ENCODE measurements around the gene PECR.
"Not testable (repeated sequence)": the region's sequence is repeated elsewhere in the genome, so short reads cannot be mapped to it uniquely, and the experiment has no call there.

PECR gene

DNA sequence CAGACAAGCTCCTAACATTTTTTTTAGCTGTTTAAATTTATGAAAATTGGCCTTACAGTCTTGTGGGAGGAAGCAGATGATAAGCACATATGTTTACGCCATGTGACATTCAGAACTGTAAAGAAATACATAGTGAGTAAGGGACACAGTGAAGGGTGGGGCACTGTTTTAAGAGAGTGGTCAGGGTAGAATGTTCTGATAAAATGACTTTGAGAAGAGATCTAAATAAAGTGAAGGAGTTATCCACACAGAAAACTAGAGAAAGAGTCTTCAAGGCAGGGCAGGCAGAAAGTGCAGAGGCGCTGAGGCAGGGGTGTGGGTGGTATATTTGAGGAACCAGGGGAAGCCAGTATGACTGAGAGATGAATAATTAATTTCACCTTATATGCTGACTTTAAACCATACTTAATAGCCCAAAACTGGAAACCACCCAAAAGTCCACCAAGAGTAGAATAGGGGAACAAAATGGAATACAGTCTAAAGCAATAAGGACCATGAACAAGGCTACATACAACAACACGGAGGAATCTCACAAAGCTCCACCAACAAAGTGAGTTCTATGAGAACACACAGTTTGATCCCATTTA lies 76.8 kb downstream of the PECR start:
- in situ Hi-C loops (cut with MboI; ENCODE audit: low sequenced_read_pairs): no loop called here

DNA sequence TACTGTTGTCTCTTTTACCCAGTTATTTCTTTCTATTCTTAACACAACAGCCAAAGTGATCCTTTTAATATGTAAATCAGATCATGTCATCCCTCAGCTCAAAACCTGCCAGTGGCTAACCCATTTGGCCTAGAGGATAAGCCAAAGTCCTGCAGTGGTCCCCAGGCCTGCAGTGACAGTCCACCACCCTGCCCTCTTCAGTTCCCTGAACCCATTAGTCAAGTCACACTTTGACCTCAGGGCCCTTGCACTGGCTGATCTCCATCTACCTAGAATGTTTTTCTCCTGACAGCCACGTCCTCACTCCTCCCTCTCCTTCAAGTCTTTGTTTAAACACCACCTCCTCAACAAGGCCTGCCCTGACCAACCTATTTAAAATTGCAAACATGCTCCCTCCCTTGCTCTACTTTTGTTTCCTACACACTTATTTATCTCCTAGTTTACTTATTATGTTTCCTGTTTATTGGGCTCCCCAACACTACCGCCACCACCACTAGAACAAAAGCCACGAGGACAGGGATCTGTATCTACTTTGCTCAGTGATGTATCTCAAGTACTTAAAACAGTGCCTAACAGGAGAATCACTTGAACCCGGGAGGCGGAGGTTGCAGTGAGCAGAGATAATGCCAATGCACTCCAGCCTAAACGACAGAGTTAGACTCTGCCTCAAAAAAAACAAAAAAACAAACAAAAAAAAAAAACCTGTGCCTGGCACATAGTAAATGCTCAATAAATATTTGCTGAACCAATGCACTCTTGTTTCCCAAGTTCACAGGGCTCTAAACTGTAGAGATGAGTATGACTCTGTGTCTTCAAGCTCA lies 77.5 kb downstream of the PECR start:
- in situ Hi-C loops (cut with MboI; ENCODE audit: low sequenced_read_pairs): no loop called here

DNA sequence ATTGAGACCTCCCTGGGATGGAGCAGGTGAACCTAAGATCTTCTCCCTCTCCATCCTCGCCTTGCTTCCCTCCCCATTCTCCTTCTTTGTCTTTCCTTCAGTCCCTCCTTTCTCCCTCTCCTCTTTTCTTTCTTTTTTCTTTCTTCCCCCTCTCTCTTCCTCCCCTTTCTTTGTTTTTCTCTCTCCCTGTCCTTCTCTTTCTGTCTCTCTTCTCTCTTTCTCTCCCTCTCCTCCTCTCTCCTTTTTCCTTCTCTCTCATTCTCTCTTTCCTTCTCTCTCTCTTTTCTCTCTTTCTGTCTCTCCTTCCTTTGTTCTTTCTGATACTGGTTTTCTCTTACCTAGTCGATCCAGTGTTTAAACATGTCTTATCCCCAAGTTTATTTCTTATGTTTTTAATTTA lies 78.9 kb downstream of the PECR start:
- in situ Hi-C loops (cut with MboI; ENCODE audit: low sequenced_read_pairs): no loop called here

DNA sequence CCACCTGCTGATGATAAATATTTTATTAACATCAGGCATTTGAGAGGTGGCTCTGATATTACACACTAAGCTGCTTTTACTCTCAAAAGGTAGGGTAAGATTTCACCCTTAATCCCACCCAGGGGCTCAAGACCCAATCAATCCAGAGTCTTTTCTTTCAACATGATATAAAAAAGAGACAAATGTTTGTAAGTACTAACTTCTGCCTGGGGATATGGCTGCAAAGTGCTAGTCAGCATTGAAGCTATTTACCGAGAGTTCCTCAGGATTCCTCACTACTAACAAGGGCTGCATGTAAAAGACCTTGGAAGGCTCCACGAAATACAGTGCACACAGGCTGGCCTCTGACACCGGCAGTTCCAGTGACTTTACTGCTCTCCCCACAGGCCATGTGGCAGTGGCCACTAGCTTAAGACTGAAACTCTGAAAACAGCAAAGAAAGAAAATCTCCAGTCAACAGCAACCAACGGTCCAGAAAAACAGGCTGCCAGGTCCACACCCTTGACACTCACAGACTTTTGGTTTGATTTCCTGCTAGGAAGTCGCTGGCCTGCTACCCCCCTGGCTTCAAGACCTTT lies 79.4 kb downstream of the PECR start:
- in situ Hi-C loops (cut with MboI; ENCODE audit: low sequenced_read_pairs): no loop called here

DNA sequence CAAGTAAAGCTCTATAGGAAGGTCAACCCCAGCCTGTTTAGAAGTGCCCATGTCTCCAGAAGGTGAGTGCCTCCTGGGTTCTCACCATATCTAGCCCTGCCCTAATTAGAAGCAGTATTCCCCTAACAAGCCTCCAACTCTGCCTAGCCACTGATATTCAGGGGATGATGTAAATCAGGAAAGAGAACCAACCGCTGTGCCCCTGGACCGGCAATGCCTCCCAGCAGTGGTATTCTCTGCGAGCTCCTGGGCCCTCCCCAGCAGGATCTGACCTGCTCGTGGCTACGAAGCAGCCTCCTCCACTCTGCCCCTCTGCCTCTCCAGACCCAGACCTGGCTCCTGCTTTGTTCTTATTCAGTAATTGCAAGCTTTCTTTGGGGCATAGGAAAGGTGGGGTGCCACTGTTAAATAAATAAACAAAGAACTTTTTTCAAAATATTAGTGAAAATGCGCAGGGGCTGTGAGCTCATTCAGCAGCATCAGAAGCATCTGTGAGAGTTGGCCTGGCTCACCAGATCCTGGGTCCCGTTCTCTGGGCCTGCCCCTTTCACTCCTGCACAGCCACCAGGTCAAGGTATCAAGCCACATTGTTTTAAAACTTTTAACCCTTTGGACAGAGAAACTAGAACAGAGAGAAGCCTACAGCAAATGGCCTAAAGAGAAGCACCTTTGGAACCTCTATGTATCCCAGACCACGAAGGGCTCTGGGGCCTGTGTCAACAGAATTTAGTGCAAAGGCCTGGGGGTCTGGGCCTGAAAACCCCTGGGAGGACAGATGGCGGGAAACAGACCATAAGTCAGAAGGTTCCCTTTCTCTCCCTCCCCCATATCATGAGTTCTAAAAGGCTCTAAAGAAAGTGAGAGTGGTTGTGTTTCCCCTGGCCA lies 80.2 kb downstream of the PECR start:
- in situ Hi-C loops (cut with MboI; ENCODE audit: low sequenced_read_pairs): no loop called here

DNA sequence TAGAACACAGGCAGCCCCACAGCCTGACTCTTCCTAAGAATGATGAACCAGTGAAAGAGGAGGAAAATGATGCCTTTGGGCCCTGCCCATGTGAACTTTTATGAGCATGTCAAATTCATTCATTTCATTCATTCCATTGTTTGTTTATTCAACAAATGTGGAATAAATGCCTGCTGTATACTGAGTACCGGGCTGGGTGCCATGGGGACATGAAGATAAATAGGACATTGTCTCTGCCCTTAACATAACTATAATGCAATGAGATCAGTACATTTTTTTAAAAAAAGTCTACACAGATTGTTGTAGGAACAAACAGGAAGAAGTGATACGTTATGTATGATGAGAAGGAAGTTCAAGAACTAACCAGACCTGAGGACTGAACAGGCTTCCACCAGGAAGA lies 83.0 kb downstream of the PECR start:
- in situ Hi-C loops (cut with MboI; ENCODE audit: low sequenced_read_pairs): no loop called here

DNA sequence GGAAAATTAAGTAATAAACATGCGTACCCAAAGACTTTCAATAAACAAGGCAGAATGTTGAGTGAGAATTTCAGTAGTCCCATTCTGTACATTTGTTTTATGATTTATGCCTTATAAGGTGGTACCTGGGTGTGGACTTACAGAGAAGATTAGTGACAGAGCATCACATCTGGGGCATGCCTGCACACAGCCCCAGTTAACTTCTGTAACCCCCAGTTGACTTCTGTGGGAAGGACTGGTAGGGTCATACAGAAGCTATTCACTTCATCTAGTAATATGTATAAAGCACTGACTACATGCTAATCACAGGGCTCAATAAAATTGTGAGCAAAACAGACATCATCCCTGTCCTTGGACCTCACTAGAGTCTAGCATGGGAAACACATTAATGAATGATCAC lies 84.4 kb downstream of the PECR start:
- in situ Hi-C loops (cut with MboI; ENCODE audit: low sequenced_read_pairs): no loop called here

DNA sequence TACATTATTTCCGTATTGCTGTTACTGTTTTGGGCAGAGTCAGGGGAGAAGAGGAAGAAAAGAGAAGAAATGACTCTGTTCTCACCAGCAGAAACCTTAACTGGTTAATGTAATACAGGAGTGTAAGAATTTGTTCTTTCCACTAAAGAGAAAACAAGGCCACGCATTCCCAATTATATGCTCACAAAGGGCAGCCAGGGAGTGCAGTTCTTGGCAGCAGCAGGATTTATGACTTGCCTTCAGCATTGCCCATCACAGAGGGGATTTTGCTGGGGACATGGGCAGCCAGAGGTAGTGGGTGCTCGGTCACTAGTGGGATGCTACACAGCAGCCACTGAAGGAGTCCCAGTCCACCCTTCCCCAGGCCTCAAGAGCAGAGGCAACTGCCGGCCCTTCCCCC lies 86.7 kb downstream of the PECR start:
- in situ Hi-C loops (cut with MboI; ENCODE audit: low sequenced_read_pairs): no loop called here

DNA sequence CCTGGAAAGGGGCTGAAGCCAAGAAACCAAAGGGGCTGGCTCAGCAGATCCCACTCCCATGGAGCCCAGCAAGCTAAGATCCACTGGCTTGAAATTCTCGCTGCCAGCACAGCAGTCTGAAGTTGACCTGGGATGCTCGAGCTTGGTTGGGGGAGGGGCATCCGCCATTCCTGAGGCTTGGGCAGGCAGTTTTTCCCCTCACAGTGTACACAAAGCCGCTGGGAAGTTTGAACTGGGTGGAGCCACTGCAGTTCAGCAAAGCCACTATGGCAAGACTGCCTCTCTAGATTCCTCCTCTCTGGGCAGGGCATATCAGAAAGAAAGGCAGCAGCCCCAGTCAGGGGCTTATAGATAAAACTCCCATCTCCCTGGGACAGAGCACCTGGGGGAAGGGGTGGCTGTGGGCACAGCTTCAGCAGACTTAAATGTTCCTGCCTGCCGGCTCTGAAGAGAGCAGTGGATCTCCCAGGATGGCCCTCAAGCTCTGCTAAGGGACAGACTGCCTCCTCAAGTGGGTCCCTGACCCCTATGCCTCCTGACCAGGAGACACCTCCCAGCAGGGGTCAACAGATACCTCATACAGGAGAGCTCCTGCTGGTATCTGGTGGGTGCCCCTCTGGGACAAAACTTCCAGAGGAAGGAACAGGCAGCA lies 92.9 kb downstream of the PECR start:
- in situ Hi-C loops (cut with MboI; ENCODE audit: low sequenced_read_pairs): not testable (repeated sequence)

All from HL-60/S4 (cell line).